GM18502 (cell line): Measurements from ENCODE around the gene HOXD8.

ENCODE experiments used
- ATAC-seq: cut with Tn5 transposase; IDR thresholded peaks from one replicate; pipeline ENCODE4 v1.9.1; 2021; ENCODE audit warnings: mild to moderate bottlenecking; ENCODE audit not compliant: unreplicated experiment, poor library complexity

HOXD8 gene

GRCh38 chr2:176156301-176156806 is 26.8 kb downstream of the HOXD8 start:
- no peak for ATAC-seq

- ATAC-seq = no peak
Observed at GRCh38 chr2:176156807-176157498, 27.4 kb downstream of the HOXD8 start, which contains the start of gene HOXD3. Gene HOXD3 (plus strand): TSS chr2:176157307. CDS start chr2:176169115, 11,808 bp downstream.

- ATAC-seq = no peak
Observed at GRCh38 chr2:176157499-176158185, 28.1 kb downstream of the HOXD8 start.

GRCh38 chr2:176158186-176158591 is 28.7 kb downstream of the HOXD8 start:
- no peak for ATAC-seq

- no peak for ATAC-seq
Observed at GRCh38 chr2:176158855-176159662, 29.6 kb downstream of the HOXD8 start.

GRCh38 chr2:176159663-176160250 is 30.3 kb downstream of the HOXD8 start:
- ATAC-seq = no peak

GRCh38 chr2:176160251-176160985 is 30.9 kb downstream of the HOXD8 start:
- ATAC-seq = no peak

- no peak for ATAC-seq
Observed at GRCh38 chr2:176160986-176161824, 31.7 kb downstream of the HOXD8 start.

GRCh38 chr2:176161825-176162626 is 32.5 kb downstream of the HOXD8 start:
- ATAC-seq = no peak

GRCh38 chr2:176162911-176163671 is 33.6 kb downstream of the HOXD8 start:
- no peak for ATAC-seq

GRCh38 chr2:176163672-176164056 is 34.2 kb downstream of the HOXD8 start:
- ATAC-seq = no peak

GRCh38 chr2:176164201-176164600 is 34.7 kb downstream of the HOXD8 start:
- no peak for ATAC-seq

- ATAC-seq = no peak
Observed at GRCh38 chr2:176164611-176165369, 35.3 kb downstream of the HOXD8 start.

- no peak for ATAC-seq
Observed at GRCh38 chr2:176165370-176166050, 36.0 kb downstream of the HOXD8 start.

- no peak for ATAC-seq
Observed at GRCh38 chr2:176166272-176166671, 36.8 kb downstream of the HOXD8 start.

- ATAC-seq = no peak
Observed at GRCh38 chr2:176167398-176167797, 37.9 kb downstream of the HOXD8 start.
